Measurements from ENCODE around the gene PPARG.

The PPARG gene

GRCh38 chr3:12317914-12318313 is 29.0 kb downstream of the PPARG start:
- DNase-seq: no peak
- Mint-ChIP-seq H3K9me3 (no peaks in the 10 kb centered on the region), H3K27ac (no peak overlapping the region), H3K4me3 (no peak overlapping the region), H3K36me3 (ENCODE audit: low read depth) (no peaks in the 10 kb centered on the region), H3K27me3 (ENCODE audit: low read depth, poor library complexity) (peaks cover 12% of the 10 kb centered on the region), H3K4me1 (peaks cover 5% of the 10 kb centered on the region)
- TF ChIP-seq, protein P1, sequence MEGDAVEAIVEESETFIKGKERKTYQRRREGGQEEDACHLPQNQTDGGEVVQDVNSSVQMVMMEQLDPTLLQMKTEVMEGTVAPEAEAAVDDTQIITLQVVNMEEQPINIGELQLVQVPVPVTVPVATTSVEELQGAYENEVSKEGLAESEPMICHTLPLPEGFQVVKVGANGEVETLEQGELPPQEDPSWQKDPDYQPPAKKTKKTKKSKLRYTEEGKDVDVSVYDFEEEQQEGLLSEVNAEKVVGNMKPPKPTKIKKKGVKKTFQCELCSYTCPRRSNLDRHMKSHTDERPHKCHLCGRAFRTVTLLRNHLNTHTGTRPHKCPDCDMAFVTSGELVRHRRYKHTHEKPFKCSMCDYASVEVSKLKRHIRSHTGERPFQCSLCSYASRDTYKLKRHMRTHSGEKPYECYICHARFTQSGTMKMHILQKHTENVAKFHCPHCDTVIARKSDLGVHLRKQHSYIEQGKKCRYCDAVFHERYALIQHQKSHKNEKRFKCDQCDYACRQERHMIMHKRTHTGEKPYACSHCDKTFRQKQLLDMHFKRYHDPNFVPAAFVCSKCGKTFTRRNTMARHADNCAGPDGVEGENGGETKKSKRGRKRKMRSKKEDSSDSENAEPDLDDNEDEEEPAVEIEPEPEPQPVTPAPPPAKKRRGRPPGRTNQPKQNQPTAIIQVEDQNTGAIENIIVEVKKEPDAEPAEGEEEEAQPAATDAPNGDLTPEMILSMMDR (IDR thresholded peaks at IDR 0.05): no peak

DNA sequence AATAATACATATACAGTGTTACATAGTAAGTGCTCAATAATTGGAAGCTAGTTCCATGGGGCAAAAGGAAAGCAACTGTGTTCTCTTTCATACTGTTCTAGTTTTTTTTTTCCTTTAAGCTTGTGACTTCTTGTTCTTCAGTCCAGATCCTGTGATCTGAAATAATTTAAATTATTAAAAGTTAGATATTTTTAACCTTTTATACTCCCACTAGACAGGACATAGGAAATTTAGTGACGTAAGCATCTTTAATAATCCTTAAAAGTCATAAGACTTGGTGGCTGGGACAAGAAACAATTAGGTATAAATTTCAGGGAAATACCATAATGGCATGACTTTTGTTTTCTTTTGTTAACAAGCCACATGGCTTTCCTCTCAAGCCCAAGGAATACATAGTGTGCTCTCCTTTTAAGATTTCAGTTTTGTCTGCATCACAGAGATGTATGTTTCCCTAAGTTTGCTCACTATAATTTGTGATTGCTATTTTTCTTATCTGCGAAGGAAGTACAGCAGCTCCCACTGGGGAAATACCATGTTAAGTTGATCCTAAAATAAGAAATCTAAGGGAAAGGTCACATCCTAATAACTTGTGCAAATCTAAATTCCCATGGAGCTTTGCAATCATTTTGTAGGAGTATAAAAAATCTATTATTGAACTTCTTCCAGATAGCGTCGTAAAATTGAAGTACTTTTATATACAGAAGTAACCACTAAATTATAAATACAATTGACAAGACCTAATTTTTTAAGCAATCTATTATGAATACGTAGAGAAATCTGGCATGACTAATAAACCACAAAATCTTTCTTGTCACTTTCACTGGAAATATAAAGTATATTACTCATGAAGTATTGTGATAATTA is 30.1 kb downstream of the PPARG start:
- no peak for DNase-seq
- TF ChIP-seq, protein P1 (IDR thresholded peaks at IDR 0.05): no peak
- Mint-ChIP-seq H3K27me3 (ENCODE audit: low read depth, poor library complexity) (peaks cover 17% of the 10 kb centered on the region), H3K4me1 (peaks cover 5% of the 10 kb centered on the region), H3K9me3 (no peaks in the 10 kb centered on the region), H3K4me3 (no peak overlapping the region), H3K36me3 (ENCODE audit: low read depth) (no peaks in the 10 kb centered on the region), H3K27ac (no peak overlapping the region)

- peaks cover 13% of the 10 kb centered on the region for H3K27me3 Mint-ChIP-seq (ENCODE audit: low read depth, poor library complexity)
- TF ChIP-seq, protein P1 (IDR thresholded peaks at IDR 0.05): no peak
- H3K9me3 Mint-ChIP-seq: no peaks in the 10 kb centered on the region
- DNase-seq: no peak
- H3K36me3 Mint-ChIP-seq (ENCODE audit: low read depth): no peaks in the 10 kb centered on the region
- peaks cover 5% of the 10 kb centered on the region for H3K4me1 Mint-ChIP-seq
- no peak overlapping the region for H3K27ac Mint-ChIP-seq
- H3K4me3 Mint-ChIP-seq: no peak overlapping the region
Observed at GRCh38 chr3:12321015-12321414, 32.1 kb downstream of the PPARG start.

- Mint-ChIP-seq H3K27ac (no peak overlapping the region), H3K4me1 (no peaks in the 10 kb centered on the region), H3K36me3 (ENCODE audit: low read depth) (no peaks in the 10 kb centered on the region), H3K4me3 (no peak overlapping the region), H3K27me3 (ENCODE audit: low read depth, poor library complexity) (peaks cover 16% of the 10 kb centered on the region), H3K9me3 (no peaks in the 10 kb centered on the region)
- DNase-seq: no peak
- TF ChIP-seq, protein P1 (IDR thresholded peaks at IDR 0.05): no peak
Observed at GRCh38 chr3:12323237-12323636, 34.4 kb downstream of the PPARG start.

GRCh38 chr3:12325586-12326515 is 37.0 kb downstream of the PPARG start:
- H3K36me3 Mint-ChIP-seq (ENCODE audit: low read depth): no peaks in the 10 kb centered on the region
- H3K27me3 Mint-ChIP-seq (ENCODE audit: low read depth, poor library complexity): peaks cover 16% of the 10 kb centered on the region
- H3K4me1 Mint-ChIP-seq: no peaks in the 10 kb centered on the region
- DNase-seq: no peak
- TF ChIP-seq, protein P1 (IDR thresholded peaks at IDR 0.05): no peak
- H3K9me3 Mint-ChIP-seq: no peaks in the 10 kb centered on the region
- no peak overlapping the region for H3K27ac Mint-ChIP-seq
- no peak overlapping the region for H3K4me3 Mint-ChIP-seq
